ENCODE data around the gene ZKSCAN7. TPM values are rescaled to one million over a fixed set of nuclear protein-coding genes. Genes with fewer than 3 reads are reported as not detected.
"Not testable (repeated sequence)": the region's sequence is repeated elsewhere in the genome, so short reads cannot be mapped to it uniquely, and the experiment has no call there.

Gene ZKSCAN7
- total and polyA plus RNA-seq, 2 experiments from 2014 or later = 4.7 to 17.8 TPM

GRCh38 chr3:44530911-44531310, 24.1 kb upstream of the ZKSCAN7 start (continued):
- TF ChIP-seq CREB1 (CRISPR knock-in tag; IDR thresholded peaks at IDR 0.05; ENCODE audit: low read depth) = no peak
- TF ChIP-seq JUNB (IDR thresholded peaks at IDR 0.05; ENCODE audit: unreplicated experiment) = no peak
- no peak for TF ChIP-seq ETS1 (IDR thresholded peaks at IDR 0.05)
- no peak for TF ChIP-seq ZNF114 (CRISPR knock-in tag; IDR thresholded peaks at IDR 0.05)
- no peak for TF ChIP-seq EZH2phosphoT487 (IDR thresholded peaks at IDR 0.05; ENCODE audit: unreplicated experiment)
- no peak for TF ChIP-seq ZNF331 (CRISPR knock-in tag; IDR thresholded peaks at IDR 0.05; ENCODE audit: low read depth)

- H3K4me1 ChIP-seq (ENCODE audit: insufficient read depth) = not testable (repeated sequence)
Measured at GRCh38 chr3:44534659-44535058, 20.3 kb upstream of the ZKSCAN7 start.

GRCh38 chr3:44535364-44535763, 19.6 kb upstream of the ZKSCAN7 start:
- DNase-seq (ENCODE audit: low spot score) (no peak), ATAC-seq (no peak)
- Mint-ChIP-seq H3K27ac (no peak overlapping the region), H3K4me1 (no peaks in the 10 kb centered on the region), H3K27me3 (ENCODE audit: insufficient read depth, low read depth, poor library complexity) (peaks cover 1% of the 10 kb centered on the region), H3K36me3 (ENCODE audit: low read depth) (no peaks in the 10 kb centered on the region; the same call in 2 of the 3 replicates), H3K4me3 (no peak overlapping the region), H3K9me3 (no peaks in the 10 kb centered on the region; the same call in 2 of the 3 replicates)
- Histone ChIP-seq H3K4me1 (ENCODE audit: insufficient read depth) (no peaks in the 10 kb centered on the region), H3K27ac (ENCODE audit: low read depth) (no peak overlapping the region), H3K79me2 (replicated peaks; ENCODE audit: insufficient read depth) (no peaks in the 10 kb centered on the region), H4K20me1 (replicated peaks; ENCODE audit: insufficient read depth) (no peaks in the 10 kb centered on the region), H2AFZ (no peak overlapping the region), H3K36me3 (ENCODE audit: insufficient read depth) (no peaks in the 10 kb centered on the region), H3K4me2 (no peak overlapping the region), H3F3A (replicated peaks; ENCODE audit: low read depth) (no peaks in the 10 kb centered on the region), H3K4me3 (no peak overlapping the region), H3K9me2 (ENCODE audit: insufficient read depth) (peaks cover 6% of the 10 kb centered on the region; the same call in 1 of the 2 replicates), H3K27me3 (ENCODE audit: insufficient read depth) (0 out of 2 replicates have a peak, but pooled peaks cover 7% of the 10 kb centered on the region)
- no peak for TF ChIP-seq ZNF114 (CRISPR knock-in tag; IDR thresholded peaks at IDR 0.05)
- TF ChIP-seq EZH2 (IDR thresholded peaks at IDR 0.05; ENCODE audit: low read depth, unreplicated experiment) = no peak
- no peak for TF ChIP-seq CREB1 (CRISPR knock-in tag; IDR thresholded peaks at IDR 0.05; ENCODE audit: low read depth)
- no peak for TF ChIP-seq NANOG (IDR thresholded peaks at IDR 0.05; ENCODE audit: borderline replicate concordance)
- TF ChIP-seq REST (IDR thresholded peaks at IDR 0.05; ENCODE audit: unreplicated experiment) = no peak
- TF ChIP-seq EZH2phosphoT487 (IDR thresholded peaks at IDR 0.05; ENCODE audit: unreplicated experiment) = no peak
- TF ChIP-seq STAT1 (IDR thresholded peaks at IDR 0.05; ENCODE audit: unreplicated experiment) = no peak
- no peak for TF ChIP-seq CTCF (conservative IDR thresholded peaks at IDR 0.05; ENCODE audit: low read depth in 2 of 2)

More at GRCh38 chr3:44534659-44535058, 20.3 kb upstream of the ZKSCAN7 start:
- DNase-seq (ENCODE audit: low spot score); H3K9me3 Mint-ChIP-seq; H3F3A ChIP-seq (replicated peaks; ENCODE audit: low read depth); H2AFZ ChIP-seq; H3K4me2 ChIP-seq; H3K36me3 ChIP-seq (ENCODE audit: insufficient read depth); H3K27me3 ChIP-seq (ENCODE audit: insufficient read depth); H3K27me3 Mint-ChIP-seq (ENCODE audit: insufficient read depth, low read depth, poor library complexity); H3K4me3 ChIP-seq; H3K9me2 ChIP-seq (ENCODE audit: insufficient read depth); H3K4me1 Mint-ChIP-seq; H4K20me1 ChIP-seq (replicated peaks; ENCODE audit: insufficient read depth); H3K27ac Mint-ChIP-seq; H3K36me3 Mint-ChIP-seq (ENCODE audit: low read depth); H3K27ac ChIP-seq (ENCODE audit: low read depth); H3K79me2 ChIP-seq (replicated peaks; ENCODE audit: insufficient read depth); H3K4me3 Mint-ChIP-seq; ATAC-seq: not testable (repeated sequence)
